SU-DHL-6 (cell line): ENCODE data around the gene ITPR3.

ENCODE experiments used
- H2AFZ ChIP-seq: fragments of 200-600 bp; sonication (generic); 2 replicates; pipeline ENCODE4 v1.6.1; 2014; ENCODE audit warnings: low read depth, mild to moderate bottlenecking, moderate library complexity, mixed read lengths, antibody characterized with exemption, low read length; ENCODE audit not compliant: severe bottlenecking
- H3F3A ChIP-seq: fragments of 200-600 bp; shearing (Covaris generic); 2 replicates; pipeline ENCODE4 v1.6.0; 2016; ENCODE audit warnings: antibody characterized with exemption, mild to moderate bottlenecking; ENCODE audit not compliant: insufficient read depth
- H3K27ac ChIP-seq: fragments of 200-600 bp; sonication (generic); 2 replicates; pipeline ENCODE4 v1.5.1; 2016; ENCODE audit warnings: low read depth, mild to moderate bottlenecking, low read length, moderate library complexity, mixed read lengths
- H3K27me3 ChIP-seq: fragments of 200-600 bp; sonication (generic), shearing (Covaris generic); 2 replicates; pipeline ENCODE4 v1.6.0; 2014; ENCODE audit warnings: mild to moderate bottlenecking, low read length
- H3K36me3 ChIP-seq: fragments of 200-600 bp; sonication (generic); 2 replicates; pipeline ENCODE4 v1.6.1; 2014; ENCODE audit warnings: mild to moderate bottlenecking, low read length, mixed read lengths
- H3K4me2 ChIP-seq: fragments of 300-600, 200-600 bp; shearing (Covaris generic), sonication (generic); 2 replicates; pipeline ENCODE4 v1.6.0; 2014; ENCODE audit warnings: low read length, low read depth, mild to moderate bottlenecking; ENCODE audit not compliant: poor library complexity, severe bottlenecking
- H3K4me3 ChIP-seq: fragments of 200-600 bp; sonication (generic); 2 replicates; pipeline ENCODE4 v1.5.1; 2014; ENCODE audit warnings: antibody characterized with exemption, low read length, mild to moderate bottlenecking, mixed read lengths; ENCODE audit not compliant: insufficient read depth, poor library complexity, severe bottlenecking
- H3K79me2 ChIP-seq: fragments of 200-600 bp; sonication (generic); 2 replicates; pipeline ENCODE4 v1.6.1; 2014; ENCODE audit warnings: mild to moderate bottlenecking, low read length, moderate library complexity; ENCODE audit not compliant: insufficient read depth
- H3K9ac ChIP-seq: fragments of 200-600 bp; sonication (generic); 2 replicates; pipeline ENCODE4 v1.7.0; 2014; ENCODE audit warnings: mild to moderate bottlenecking, low read length
- H3K9me2 ChIP-seq: fragments of 200-600 bp; sonication (generic); replicated peaks from 2 replicates; pipeline ENCODE4 v1.6.1; 2014; ENCODE audit warnings: low read length; ENCODE audit not compliant: insufficient read depth
- H3K9me3 ChIP-seq: fragments of 200-600 bp; sonication (generic); 2 replicates; pipeline ENCODE4 v1.6.1; 2014; ENCODE audit warnings: low read length, mixed read lengths; ENCODE audit not compliant: insufficient read depth
- H4K20me1 ChIP-seq: fragments of 200-600 bp; sonication (generic); 2 replicates; pipeline ENCODE4 v1.6.1; 2014; ENCODE audit warnings: low read depth, mild to moderate bottlenecking, antibody characterized with exemption, low read length, moderate library complexity, mixed read lengths
- CTCF ChIP-seq: fragments of 200-600 bp; sonication (generic); IDR thresholded peaks from one replicate; pipeline ENCODE4 v1.5.1; 2017; ENCODE audit warnings: antibody characterized with exemption, mild to moderate bottlenecking, low read length, moderate library complexity; ENCODE audit not compliant: insufficient read depth, poor library complexity, severe bottlenecking
- EZH2phosphoT487 ChIP-seq: fragments of 200-600 bp; sonication (generic), shearing (Covaris generic); conservative IDR thresholded peaks from 2 replicates; pipeline ENCODE4 v1.6.1; 2018; ENCODE audit warnings: mild to moderate bottlenecking, antibody characterized with exemption, low read length, moderate library complexity, mixed read lengths

Gene ITPR3

GRCh38 chr6:33694977-33695376 is 73.9 kb downstream of the ITPR3 start:
- Histone ChIP-seq H3K9me3 (no peaks in the 10 kb centered on the region), H3K4me3 (no peak overlapping the region), H3K9me2 (no peaks in the 10 kb centered on the region), H3K36me3 (0 out of 2 replicates have a peak, but pooled peaks cover under 1% of the 10 kb centered on the region), H3F3A (peaks cover 14% of the 10 kb centered on the region), H4K20me1 (no peaks in the 10 kb centered on the region), H2AFZ (no peak overlapping the region), H3K9ac (no peak overlapping the region), H3K27me3 (no peaks in the 10 kb centered on the region), H3K4me2 (no peak overlapping the region), H3K27ac (no peak overlapping the region), H3K79me2 (no peaks in the 10 kb centered on the region)
- TF ChIP-seq EZH2phosphoT487 (no peak), CTCF (no peak)

GRCh38 chr6:33695451-33695887 is 74.3 kb downstream of the ITPR3 start:
- Histone ChIP-seq H4K20me1 (no peaks in the 10 kb centered on the region), H3F3A (peaks cover 16% of the 10 kb centered on the region), H3K9me3 (no peaks in the 10 kb centered on the region), H3K79me2 (no peaks in the 10 kb centered on the region), H3K4me2 (no peak overlapping the region), H3K9me2 (no peaks in the 10 kb centered on the region), H2AFZ (no peak overlapping the region), H3K27ac (no peak overlapping the region), H3K4me3 (no peak overlapping the region), H3K9ac (no peak overlapping the region), H3K36me3 (0 out of 2 replicates have a peak, but pooled peaks cover 3% of the 10 kb centered on the region), H3K27me3 (no peaks in the 10 kb centered on the region)
- no peak for TF ChIP-seq CTCF
- TF ChIP-seq EZH2phosphoT487: no peak

GRCh38 chr6:33696076-33696475 is 75.0 kb downstream of the ITPR3 start:
- Histone ChIP-seq H3K27ac (no peak overlapping the region), H3F3A (peaks cover 21% of the 10 kb centered on the region), H3K9me3 (no peaks in the 10 kb centered on the region), H4K20me1 (no peaks in the 10 kb centered on the region), H3K9ac (no peak overlapping the region), H2AFZ (no peak overlapping the region), H3K79me2 (no peaks in the 10 kb centered on the region), H3K36me3 (0 out of 2 replicates have a peak, but pooled peaks cover 3% of the 10 kb centered on the region), H3K9me2 (no peaks in the 10 kb centered on the region), H3K4me3 (no peak overlapping the region), H3K4me2 (no peak overlapping the region), H3K27me3 (no peaks in the 10 kb centered on the region)
- TF ChIP-seq EZH2phosphoT487 (no peak), CTCF (no peak)
